ENCODE data around the gene HIPK4. TPM values are rescaled to one million over a fixed set of nuclear protein-coding genes. Genes with fewer than 3 reads are reported as not detected.
A peak's percentile ranks its signal among the peaks of the same experiment; 100 is the strongest.

The HIPK4 gene
- total RNA-seq, 1 donor: 0.10 TPM

DNA sequence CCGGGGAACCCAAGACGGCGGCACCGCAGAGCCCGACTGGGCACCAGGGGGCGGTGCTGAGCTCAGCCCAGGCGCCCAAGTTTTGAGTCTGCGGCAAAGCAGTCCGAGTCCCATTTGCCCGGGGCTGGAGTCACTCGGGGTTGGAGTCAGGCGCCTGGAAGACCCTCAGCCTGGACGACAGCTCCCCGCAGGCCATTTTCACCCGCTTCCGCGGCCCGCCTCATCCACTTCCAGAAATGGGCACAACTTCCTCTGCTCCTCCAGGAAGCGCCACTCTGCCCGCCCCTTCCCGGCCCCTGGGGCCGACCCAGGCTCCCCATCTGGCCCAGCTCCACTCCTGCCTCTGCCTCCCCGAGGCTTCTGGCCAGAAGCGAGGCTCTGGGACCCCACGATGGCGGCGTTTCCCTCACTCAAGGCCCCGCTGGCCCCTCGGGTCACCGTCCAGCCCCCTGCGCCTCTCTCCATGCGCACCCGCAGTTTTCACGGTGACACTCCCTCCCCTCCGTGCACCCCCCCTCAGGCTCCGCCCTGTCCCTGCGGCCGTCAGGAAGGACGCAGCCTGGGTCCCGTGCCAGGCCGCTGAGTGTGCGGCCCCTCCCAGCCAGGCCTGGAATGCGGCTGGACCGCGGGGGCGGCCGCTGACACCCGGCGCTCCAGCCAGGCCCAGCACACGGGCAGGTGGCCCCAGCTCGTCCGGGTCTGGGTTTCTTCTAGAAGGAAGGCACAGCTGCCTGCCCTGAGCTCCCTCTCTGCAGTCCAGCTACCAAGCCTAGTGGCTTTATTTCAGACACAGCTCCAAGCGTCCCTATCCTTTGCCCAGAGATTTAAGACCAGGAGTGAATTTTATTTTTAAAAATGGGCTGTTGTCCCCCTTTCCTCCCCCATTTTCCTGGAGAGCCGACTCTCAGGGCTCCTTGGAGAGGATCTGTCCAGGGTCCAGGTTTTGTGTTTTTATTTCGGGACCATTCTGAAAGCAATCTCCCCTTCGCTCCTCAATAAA, 31.1 kb upstream of the HIPK4 start:
- Histone ChIP-seq H3K9me3 (ENCODE audit: low read depth, low read length) (no peaks in the 10 kb centered on the region), H3K4me1 (ENCODE audit: insufficient read depth, low read length) (peaks cover 59% of the 10 kb centered on the region), H3K27me3 (ENCODE audit: insufficient read depth, low read length) (no peaks in the 10 kb centered on the region), H3K4me3 (ENCODE audit: low read length) (peak overlapping the region; percentile 86)

DNA sequence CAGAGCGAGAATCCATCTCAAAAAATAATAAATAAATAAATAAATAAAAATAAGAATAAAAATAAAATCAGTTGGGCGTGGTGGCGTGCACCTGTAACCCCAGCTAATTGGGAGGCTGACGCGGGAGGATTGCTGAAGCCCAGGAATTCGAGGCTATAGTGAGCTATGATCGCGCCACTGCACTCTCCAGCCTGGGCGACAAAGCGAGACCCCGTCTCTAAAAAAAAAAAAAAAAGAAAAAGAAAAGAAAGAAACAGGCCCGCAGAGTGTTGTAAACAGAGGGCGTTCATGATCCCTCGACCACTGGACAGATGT, 30.4 kb upstream of the HIPK4 start:
- H3K9me3 ChIP-seq (ENCODE audit: low read depth, low read length): no peaks in the 10 kb centered on the region
- peak overlapping the region; percentile 86 for H3K4me3 ChIP-seq (ENCODE audit: low read length)
- no peaks in the 10 kb centered on the region for H3K27me3 ChIP-seq (ENCODE audit: insufficient read depth, low read length)
- H3K4me1 ChIP-seq (ENCODE audit: insufficient read depth, low read length): peaks cover 59% of the 10 kb centered on the region

DNA sequence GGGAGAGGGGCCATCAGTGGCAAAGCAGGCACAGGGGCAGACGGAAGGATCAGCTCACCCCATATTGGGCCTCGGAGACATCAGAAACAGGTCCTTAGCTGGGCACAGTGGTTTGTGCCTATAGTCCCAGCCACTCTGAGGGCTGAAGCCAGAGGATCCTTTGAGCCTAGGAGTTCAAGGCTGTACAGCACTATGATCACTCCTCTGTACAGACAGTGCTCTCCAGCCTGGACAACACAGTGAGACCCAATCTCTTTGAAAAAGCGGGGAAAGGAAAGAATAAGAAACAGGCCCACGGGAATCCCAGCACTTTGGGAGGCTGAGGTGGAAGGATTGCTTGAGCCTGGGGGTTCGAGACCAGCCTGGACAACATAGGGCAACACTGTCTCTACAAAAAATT, 29.8 kb upstream of the HIPK4 start:
- Histone ChIP-seq H3K9me3 (ENCODE audit: low read depth, low read length) (no peaks in the 10 kb centered on the region), H3K27me3 (ENCODE audit: insufficient read depth, low read length) (no peaks in the 10 kb centered on the region), H3K4me1 (ENCODE audit: insufficient read depth, low read length) (peaks cover 57% of the 10 kb centered on the region), H3K4me3 (ENCODE audit: low read length) (no peak overlapping the region)

DNA sequence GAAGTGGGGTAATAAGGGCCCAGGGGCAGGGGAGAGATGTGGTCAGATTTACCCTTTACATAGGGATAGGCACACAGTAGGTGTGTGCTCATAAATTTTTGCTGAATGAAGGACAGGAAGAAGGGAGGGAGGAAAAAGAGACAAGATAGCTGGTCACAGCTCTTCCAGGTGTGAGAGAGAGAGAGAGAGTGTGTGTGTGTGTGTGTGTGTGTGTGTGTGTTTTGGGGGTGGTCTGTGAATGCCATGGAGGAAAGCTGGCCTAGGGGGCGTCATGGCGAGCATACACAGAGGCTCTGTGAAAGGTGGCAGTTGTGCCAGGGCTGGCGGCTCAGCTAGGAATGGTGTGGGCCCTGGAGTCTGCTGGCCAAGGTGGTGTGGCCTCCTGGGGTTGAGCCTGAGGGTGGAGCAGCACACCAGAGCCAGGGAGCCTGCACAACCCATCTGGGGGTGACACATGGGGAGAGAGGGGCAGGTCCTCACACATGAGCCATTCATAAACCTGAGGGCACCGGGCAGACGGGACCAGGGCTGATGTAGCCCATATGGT, 29.2 kb upstream of the HIPK4 start:
- H3K9me3 ChIP-seq (ENCODE audit: low read depth, low read length): no peaks in the 10 kb centered on the region
- no peak overlapping the region for H3K4me3 ChIP-seq (ENCODE audit: low read length)
- H3K4me1 ChIP-seq (ENCODE audit: insufficient read depth, low read length): peaks cover 50% of the 10 kb centered on the region
- no peaks in the 10 kb centered on the region for H3K27me3 ChIP-seq (ENCODE audit: insufficient read depth, low read length)

DNA sequence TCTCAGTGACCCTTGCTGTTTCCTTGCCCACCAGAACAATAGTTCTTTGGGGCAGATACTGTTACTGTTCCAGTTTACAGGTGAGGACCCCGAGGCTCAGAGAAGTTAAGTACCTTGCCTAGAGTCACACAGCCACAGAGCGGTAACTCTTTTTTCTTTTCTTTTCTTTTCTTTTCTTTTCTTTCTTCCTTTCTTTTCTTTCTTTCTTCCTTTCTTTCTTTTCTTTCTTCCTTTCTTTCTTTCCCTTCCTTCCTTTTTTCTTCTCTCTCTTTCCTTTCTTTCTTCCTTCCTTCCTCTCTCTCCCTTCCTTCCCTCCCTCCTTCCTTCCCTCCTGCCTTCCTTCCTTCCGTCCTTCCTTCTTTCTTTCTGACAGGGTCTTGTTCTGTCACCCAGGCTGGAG, 28.1 kb upstream of the HIPK4 start:
- Histone ChIP-seq H3K9me3 (ENCODE audit: low read depth, low read length) (no peaks in the 10 kb centered on the region), H3K27me3 (ENCODE audit: insufficient read depth, low read length) (no peaks in the 10 kb centered on the region), H3K4me3 (ENCODE audit: low read length) (no peak overlapping the region), H3K4me1 (ENCODE audit: insufficient read depth, low read length) (peaks cover 43% of the 10 kb centered on the region)

DNA sequence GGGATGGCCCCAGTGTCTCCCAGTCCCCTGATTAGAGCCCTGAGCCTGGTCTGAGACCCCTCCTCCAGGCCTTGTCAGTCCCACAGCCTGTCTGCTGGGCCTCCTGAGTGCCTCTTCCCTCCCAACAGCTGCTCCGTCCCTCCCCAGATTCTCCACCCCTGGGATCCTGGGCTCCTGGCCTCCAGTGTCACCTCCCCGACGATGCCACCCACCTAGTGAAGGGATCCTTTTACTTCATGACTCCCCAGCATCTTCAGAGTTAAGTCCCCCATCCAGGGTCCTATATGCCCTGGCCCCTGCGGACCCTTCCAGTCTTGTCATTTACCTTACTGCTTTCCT, 27.6 kb upstream of the HIPK4 start:
- Histone ChIP-seq H3K4me3 (ENCODE audit: low read length) (no peak overlapping the region), H3K4me1 (ENCODE audit: insufficient read depth, low read length) (peaks cover 40% of the 10 kb centered on the region), H3K9me3 (ENCODE audit: low read depth, low read length) (no peaks in the 10 kb centered on the region), H3K27me3 (ENCODE audit: insufficient read depth, low read length) (no peaks in the 10 kb centered on the region)

DNA sequence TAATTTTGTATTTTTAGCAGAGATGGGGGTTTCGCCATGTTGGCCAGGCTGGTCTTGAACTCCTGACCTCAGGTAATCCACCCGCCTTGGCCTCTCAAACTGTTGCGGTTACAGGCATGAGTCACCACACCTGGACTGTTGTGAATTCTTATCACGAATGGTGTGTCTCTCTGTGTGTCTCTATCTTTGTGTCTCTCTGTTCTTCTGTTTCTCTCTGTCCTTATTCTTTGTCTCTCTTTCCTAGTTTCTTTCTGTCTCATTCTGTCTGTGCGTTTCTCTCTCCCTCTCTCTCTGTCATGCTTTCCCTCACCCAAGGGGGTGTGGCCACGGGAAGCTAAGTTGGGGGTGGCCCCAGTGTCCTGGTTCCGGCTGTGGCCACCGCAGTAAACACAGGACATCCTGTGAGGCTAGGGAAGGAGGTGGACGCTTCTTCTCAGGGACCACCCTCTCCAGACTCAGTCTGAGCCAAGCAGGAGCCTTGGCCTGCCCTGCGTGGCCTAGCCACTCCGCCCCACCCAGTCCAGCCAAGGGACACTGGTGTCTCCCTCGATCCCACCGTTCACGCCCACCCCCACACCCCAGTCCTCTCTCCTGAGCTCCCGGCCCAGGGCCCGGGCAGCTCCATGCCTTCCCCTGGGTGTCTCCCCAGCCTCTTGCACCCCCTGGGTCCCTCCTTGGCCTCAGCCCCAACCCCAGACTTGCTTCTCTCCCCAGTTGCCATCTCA, 27.1 kb upstream of the HIPK4 start:
- H3K9me3 ChIP-seq (ENCODE audit: low read depth, low read length): no peaks in the 10 kb centered on the region
- no peak overlapping the region for H3K4me3 ChIP-seq (ENCODE audit: low read length)
- no peaks in the 10 kb centered on the region for H3K27me3 ChIP-seq (ENCODE audit: insufficient read depth, low read length)
- peaks cover 40% of the 10 kb centered on the region for H3K4me1 ChIP-seq (ENCODE audit: insufficient read depth, low read length)

DNA sequence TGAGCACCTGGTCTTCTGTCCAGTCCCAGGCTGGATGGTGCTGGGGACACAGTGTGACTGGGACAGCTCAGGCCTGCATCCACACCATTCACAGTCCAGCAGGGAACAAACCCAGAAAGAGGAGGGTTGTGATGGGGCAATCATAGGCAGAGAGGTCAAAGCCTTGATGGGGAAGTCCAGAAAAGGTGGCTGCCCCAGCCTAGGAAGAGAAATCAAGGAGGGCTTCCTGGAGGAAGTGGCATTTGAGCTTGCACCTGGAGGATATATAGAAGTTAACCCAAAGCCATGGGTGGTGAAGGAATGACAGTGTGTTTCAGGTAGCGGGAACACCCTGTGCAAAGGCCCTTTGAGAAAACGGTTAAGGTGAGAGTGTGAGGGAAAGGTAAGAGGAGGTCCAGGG, 25.8 kb upstream of the HIPK4 start:
- Histone ChIP-seq H3K27me3 (ENCODE audit: insufficient read depth, low read length) (no peaks in the 10 kb centered on the region), H3K4me1 (ENCODE audit: insufficient read depth, low read length) (peaks cover 30% of the 10 kb centered on the region), H3K9me3 (ENCODE audit: low read depth, low read length) (no peaks in the 10 kb centered on the region), H3K4me3 (ENCODE audit: low read length) (no peak overlapping the region)

DNA sequence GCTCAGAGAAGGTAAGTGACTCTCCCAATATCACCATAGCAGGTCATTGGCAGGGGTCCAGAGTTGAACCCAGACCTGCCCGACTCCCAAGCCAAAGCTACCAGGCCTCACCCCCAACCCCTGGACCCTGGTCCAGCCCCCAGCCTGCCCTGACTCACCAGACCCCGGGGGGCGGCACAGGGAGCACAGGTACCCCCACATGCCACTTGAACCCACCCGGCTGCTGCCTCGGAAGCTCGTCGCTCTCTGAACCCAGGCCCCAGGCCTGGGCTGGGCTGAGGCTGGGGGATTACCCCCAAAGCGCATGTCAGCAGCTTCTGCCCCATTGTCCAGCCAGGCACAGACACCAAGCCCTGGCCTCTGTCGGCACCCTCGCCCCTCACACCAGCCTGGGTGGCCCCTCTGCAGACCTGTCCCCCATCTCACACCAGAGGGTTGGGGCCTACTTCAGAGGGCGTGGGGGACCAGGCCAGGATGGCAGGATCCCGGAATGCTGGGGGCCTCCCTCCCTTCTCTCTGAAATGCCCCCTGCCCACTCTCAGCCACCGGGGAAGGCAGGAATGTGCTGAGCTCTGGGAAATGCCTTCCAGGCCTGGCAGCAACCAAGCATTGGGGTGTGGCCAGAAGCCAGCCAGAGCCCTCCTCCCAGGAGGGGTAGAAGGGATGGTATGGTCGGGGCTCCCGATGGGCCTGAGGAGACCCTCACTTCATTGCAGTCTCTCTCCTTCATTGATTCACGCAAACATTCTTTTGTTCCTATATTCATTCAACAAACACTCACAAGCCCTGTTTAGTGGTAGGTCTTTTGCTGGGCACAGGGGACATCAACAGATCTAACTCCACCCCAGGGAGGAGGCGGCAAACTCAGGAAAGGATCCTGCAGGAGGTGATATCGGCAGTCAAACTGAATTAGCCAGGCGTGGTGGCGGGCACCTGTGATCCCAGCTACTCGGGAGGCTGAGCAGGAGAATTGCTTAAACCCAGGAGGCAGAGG, 24.9 kb upstream of the HIPK4 start:
- H3K4me3 ChIP-seq (ENCODE audit: low read length): no peak overlapping the region
- H3K4me1 ChIP-seq (ENCODE audit: insufficient read depth, low read length): peaks cover 24% of the 10 kb centered on the region
- H3K27me3 ChIP-seq (ENCODE audit: insufficient read depth, low read length): no peaks in the 10 kb centered on the region
- H3K9me3 ChIP-seq (ENCODE audit: low read depth, low read length): no peaks in the 10 kb centered on the region

DNA sequence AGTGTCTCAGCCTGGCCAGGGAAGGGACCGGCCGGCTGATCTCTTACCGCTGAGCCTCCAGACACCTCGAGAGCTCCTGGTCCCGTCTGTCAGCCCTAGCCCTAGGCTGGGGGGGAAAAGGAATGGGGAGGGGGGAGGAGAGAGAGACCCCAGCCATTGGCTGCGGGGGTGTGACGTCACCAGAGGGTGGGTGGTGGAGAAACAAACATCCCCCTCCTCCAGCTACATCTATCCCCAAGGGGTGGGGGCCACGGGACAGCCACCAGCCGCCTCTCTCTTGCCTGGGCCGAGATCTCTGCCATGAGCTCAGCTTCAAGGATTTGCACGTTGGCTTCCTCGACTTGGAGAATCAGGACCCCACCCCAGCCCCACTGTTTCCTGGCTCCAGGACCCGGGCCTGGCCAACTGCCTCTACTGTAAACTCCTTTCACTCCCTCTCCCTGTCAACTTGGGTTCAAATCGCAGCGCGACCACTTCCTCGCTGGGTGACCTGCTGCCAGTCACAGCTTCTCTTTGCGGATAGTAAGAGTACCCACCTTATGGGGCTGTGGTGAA, 23.4 kb upstream of the HIPK4 start, which contains the start of gene PRX:
Gene PRX (minus strand): TSS at position 88 of the 555 bp plus-strand sequence. CDS start 5,446 bp downstream, outside the sequence.
- H3K27me3 ChIP-seq (ENCODE audit: insufficient read depth, low read length): no peaks in the 10 kb centered on the region
- H3K9me3 ChIP-seq (ENCODE audit: low read depth, low read length): no peaks in the 10 kb centered on the region
- H3K4me1 ChIP-seq (ENCODE audit: insufficient read depth, low read length): peaks cover 24% of the 10 kb centered on the region
- H3K4me3 ChIP-seq (ENCODE audit: low read length): no peak within 1 kb of the TSS

DNA sequence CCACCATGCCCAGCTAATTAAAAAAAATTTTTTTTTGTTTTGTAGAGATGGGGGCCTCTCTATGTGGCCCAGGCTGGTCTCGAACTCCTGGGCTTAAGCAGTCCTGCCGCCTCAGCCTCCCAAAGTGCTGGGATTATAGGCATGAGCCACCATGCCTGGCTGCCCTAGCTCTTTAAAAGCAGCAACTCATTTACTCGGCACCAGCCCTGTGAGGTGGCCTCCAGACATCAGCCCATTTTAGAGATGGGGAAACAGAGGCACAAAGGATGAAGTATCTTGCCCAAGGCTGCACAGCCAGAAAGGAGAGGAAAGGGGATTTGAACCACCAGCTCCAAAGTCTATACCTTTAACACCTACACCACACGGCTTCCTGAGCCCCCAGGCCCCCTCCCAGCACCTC, 22.9 kb upstream of the HIPK4 start:
- Histone ChIP-seq H3K4me3 (ENCODE audit: low read length) (no peak overlapping the region), H3K9me3 (ENCODE audit: low read depth, low read length) (no peaks in the 10 kb centered on the region), H3K27me3 (ENCODE audit: insufficient read depth, low read length) (no peaks in the 10 kb centered on the region), H3K4me1 (ENCODE audit: insufficient read depth, low read length) (peaks cover 27% of the 10 kb centered on the region)

DNA sequence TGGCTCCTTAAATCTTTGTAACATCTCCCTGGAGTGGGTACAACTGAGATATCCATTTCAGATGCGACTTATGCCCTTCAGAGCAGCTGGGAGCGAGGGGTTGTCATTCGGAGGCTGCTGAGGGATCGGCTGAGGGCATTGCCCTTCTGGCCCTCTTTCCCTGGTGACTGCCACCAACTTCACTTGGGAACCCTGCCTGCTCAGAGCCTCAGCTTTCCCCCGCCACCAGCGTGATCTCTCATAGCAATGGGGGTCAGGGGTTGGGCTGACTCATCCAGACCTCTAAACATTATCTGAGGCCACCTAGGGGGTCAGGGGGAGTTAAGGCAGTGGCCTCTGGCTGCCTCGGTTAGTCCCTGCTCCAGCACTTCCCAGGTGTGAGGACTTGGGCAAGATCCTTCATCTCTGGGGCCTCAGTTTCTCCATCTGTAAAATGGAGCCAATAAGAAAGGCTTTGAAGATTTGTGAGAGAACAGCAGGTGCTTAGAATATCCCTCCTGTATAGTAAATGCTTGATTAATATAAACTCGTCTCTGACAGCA, 22.0 kb upstream of the HIPK4 start:
- Histone ChIP-seq H3K4me3 (ENCODE audit: low read length) (no peak overlapping the region), H3K27me3 (ENCODE audit: insufficient read depth, low read length) (no peaks in the 10 kb centered on the region), H3K4me1 (ENCODE audit: insufficient read depth, low read length) (peaks cover 22% of the 10 kb centered on the region)

DNA sequence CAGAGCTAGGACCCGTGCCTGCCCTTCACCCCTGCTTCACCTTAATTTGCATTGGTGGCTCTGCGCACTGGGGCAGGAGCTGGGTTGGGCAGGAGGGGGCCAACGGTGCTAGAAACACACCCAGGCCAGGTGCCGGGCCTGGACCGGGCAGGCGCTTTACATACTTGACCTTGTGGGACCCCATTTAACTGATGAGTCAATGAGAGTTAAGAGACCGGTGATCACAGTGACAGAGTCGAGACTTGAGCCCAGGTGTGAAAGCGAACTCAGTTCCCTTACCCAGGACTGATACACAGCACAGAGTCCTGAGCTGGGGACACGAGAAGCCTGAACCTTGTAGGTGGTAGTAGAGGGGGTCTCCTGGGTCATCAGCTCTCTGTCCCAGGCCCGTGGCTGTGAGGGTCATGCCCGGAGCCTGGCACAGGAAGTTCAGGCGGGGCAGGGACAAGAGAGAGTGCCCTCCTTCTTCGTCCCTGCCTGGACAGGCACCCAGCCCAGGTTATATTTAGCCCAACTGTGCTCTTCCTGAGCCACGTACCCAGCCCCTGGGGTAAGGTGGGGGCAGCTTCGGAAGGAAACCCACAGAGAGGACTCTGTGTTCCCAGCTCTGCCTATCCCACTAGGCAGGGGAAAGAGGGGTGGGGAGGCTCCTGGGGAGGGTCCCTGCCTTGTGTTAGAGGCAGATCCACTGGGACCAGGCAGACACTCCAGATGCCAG, 21.3 kb upstream of the HIPK4 start:
- H3K27me3 ChIP-seq (ENCODE audit: insufficient read depth, low read length): no peaks in the 10 kb centered on the region
- no peak overlapping the region for H3K4me3 ChIP-seq (ENCODE audit: low read length)
- peaks cover 15% of the 10 kb centered on the region for H3K4me1 ChIP-seq (ENCODE audit: insufficient read depth, low read length)
- no peaks in the 10 kb centered on the region for H3K9me3 ChIP-seq (ENCODE audit: low read depth, low read length)

More for the DNA sequence above, 22.0 kb upstream of the HIPK4 start:
- H3K9me3 ChIP-seq (ENCODE audit: low read depth, low read length): no peaks in the 10 kb centered on the region

All from mononuclear cell (primary cell).